Smooth muscle cell of the coronary artery (primary cell): ENCODE measurements around the gene SIRPB2. TPM values are rescaled to one million over a fixed set of nuclear protein-coding genes. Genes with fewer than 3 reads are reported as not detected.

Experiments used
- total RNA-seq: library from RNA; depleted of rRNA; stranded (reverse); fragments of >200 nt; gene quantifications from 2 replicates; pipeline ENCODE4 v1.2.3, GENCODE V29; 2014; ENCODE audit warnings: low replicate concordance

SIRPB2 gene
- not detected in 2 replicates for total RNA-seq

GRCh38 chr20:1491281-1491840 is at the start of gene SIRPB2:
TSS of gene SIRPB2 (minus strand) at chr20:1491420. CDS start at chr20:1491359, 61 bp downstream.

GRCh38 chr20:1466211-1467081 is 24.8 kb downstream of the SIRPB2 start, which contains the start of gene NSFL1C:
TSS of gene NSFL1C (minus strand) at chr20:1466849. CDS start at chr20:1466824, 25 bp downstream.

Other genes starting within 250 kb of the SIRPB2 start
- gene SNPH, start 225.1 kb downstream of the SIRPB2 start, total RNA-seq, result 6.8 and 7.1 TPM in 2 replicates
- gene SDCBP2, start 162.3 kb downstream of the SIRPB2 start, total RNA-seq, result 0.35 and 1.8 TPM in 2 replicates
- gene FKBP1A, start 98.4 kb downstream of the SIRPB2 start, total RNA-seq, result 102 and 160 TPM in 2 replicates
- 15.4 and 20.7 TPM in 2 replicates for gene NSFL1C, start 24.6 kb downstream of the SIRPB2 start, total RNA-seq
- not detected in 2 replicates for gene SIRPD, start 66.3 kb upstream of the SIRPB2 start, total RNA-seq
- gene SIRPB1, start 128.6 kb upstream of the SIRPB2 start, total RNA-seq, result 0.59 TPM in 1 of 2 replicates, not detected in the other
- gene SIRPG, start 166.4 kb upstream of the SIRPB2 start, total RNA-seq, result not detected in 2 replicates